Left ventricle myocardium superior (tissue), 1 donor: Measurements from ENCODE around the gene NEK3. TPM values are rescaled to one million over a fixed set of nuclear protein-coding genes. Genes with fewer than 3 reads are reported as not detected.
"Not testable (repeated sequence)": the region's sequence is repeated elsewhere in the genome, so short reads cannot be mapped to it uniquely, and the experiment has no call there.

Source experiments
- ATAC-seq: fragments of 200-7000 bp; cut with Tn5 transposase; one replicate; pipeline ENCODE4 v1.9.1; 2020; ENCODE audit warnings: mild to moderate bottlenecking, moderate library complexity
- DNase-seq: peaks from one replicate; pipeline ENCODE4 v3.0.0-alpha.2; 2020
- intact Hi-C: fragments of 100-400 bp; cut with micrococcal nuclease; formaldehyde crosslinking; loops from one replicate; pipeline ENCODE4 v1.11.0; 2022
- long read RNA-seq: library from polyadenylated mRNA; unstranded; transcript quantifications from one replicate; pipeline ENCODE4 v2.0.0, GENCODE V29; 2021
- total RNA-seq: library from RNA; stranded (reverse); fragmentation: NEBNext Ultra II Directional; extraction: Animal tissue kit (Norgen Biotek cat#: 25700); gene quantifications from one replicate; pipeline ENCODE4 v1.2.1, GENCODE V29; 2021
- donor health status: DM: no; HTN: yes; CAD: no; lungs with severe emphysema.

The NEK3 gene, protein sequence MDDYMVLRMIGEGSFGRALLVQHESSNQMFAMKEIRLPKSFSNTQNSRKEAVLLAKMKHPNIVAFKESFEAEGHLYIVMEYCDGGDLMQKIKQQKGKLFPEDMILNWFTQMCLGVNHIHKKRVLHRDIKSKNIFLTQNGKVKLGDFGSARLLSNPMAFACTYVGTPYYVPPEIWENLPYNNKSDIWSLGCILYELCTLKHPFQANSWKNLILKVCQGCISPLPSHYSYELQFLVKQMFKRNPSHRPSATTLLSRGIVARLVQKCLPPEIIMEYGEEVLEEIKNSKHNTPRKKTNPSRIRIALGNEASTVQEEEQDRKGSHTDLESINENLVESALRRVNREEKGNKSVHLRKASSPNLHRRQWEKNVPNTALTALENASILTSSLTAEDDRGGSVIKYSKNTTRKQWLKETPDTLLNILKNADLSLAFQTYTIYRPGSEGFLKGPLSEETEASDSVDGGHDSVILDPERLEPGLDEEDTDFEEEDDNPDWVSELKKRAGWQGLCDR
- total RNA-seq = 5.1 TPM
- long read RNA-seq, partial matches to known transcripts = 1 of 6 reads
- long read RNA-seq, other reads (novel, unspliced or antisense) = 4 of 6 reads

DNA sequence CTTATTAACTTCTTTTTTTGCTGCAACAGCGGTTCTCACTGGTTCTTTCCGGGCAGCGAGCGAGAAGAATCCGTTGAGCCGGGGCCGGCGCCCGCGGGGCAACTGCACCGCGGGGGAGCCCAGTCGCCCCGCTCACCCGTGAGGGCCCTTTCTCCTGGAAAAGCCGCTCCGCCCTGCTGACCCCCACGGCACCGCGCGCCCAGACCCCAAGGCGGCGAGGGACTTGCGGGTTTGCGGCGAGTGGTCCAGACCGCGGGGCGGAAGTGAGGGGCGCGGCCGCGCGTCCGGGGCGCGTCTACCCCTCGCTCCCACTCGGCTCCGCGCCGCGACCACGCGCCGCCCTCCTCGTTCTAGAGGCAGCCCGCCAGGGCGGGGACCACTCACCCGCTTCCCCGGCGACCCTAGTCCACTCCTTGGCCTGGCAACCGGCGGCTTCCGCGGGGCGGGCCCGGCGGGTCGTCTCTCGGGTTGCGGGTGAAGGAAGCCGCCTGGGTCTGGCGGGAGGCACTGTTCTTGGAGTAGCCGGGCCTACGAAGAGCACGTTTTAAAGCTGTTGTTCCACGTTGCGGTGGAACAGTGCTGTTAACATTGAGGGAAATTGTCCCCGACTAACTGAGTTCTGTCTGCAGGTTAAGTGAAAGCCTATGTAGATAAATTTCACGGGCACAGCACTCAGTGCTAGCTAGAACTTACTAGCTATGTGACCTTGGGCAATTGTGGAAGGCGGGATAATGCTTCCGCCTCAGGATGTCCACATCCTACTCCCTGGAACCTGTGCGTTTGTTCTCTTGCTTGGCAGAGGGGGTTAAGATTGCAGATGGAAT is at the start of gene NEK3:
Gene NEK3, minus strand, starts transcription at position 439 of the 824 bp plus-strand sequence. CDS start 3,406 bp downstream, outside the sequence.
- peak; percentile 81 for DNase-seq
- intact Hi-C loops = no loop called here

DNA sequence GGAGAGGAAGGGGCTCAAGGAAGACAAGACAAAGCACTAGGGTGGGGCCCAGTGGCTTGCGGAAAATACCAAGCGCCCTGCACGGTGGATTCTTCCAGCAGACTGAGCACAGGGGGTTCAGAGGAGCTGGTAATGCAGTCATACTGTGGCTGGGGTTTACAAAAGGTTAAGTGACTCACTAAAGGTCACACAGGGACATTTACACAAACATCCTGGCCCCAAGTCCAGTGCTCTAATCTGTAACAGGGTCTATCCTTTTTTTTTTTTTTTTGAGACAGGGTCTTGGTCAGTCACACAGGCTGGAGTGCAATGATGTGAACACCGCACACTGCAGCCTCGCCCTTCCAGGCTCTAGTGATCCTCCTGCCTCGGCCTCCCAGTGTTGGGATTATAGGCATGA is 49.0 kb upstream of the NEK3 start:
- intact Hi-C loops, DNase-seq, ATAC-seq: not testable (repeated sequence)

More for the DNA sequence above, at the start of gene NEK3:
- ATAC-seq = peak; percentile 96

DNA sequence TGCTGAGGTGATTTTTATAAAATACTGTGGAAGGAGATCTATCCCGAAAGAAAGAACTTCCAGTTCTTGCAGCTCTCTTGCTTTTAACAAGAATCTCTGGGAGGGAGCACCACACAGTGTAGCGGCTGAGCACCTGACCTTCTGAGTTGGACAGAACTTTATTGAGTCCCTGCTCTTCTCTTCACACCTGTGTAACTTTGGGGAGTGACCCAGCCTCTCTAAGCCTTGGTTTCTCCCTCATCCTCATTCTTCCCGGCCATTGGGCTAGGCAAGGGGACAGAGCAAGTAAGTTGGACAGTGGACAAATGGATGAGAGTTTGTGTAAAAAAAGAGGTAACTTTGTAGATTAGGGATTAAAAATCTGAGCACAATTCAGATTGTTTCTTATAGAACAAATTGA is 48.5 kb upstream of the NEK3 start:
- ATAC-seq, intact Hi-C loops, DNase-seq: not testable (repeated sequence)

DNA sequence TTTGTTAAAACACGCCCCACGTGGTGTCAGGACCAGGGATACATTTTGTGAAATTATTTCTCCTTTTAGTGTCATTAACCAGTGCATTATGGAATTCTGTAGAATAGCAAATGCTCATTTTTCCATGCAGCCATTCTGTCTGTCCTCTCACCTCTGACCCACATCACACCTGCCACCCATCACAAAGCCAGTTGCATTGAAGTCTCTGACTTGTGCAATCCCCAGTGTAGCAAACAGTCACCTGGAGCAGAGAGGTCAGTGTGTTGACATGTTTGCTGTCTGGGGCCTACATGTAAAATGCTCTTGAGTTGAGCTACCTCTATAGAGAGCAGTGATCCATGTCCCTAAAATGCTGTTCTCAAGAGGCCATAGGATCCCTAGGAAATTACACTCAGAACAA is 47.9 kb upstream of the NEK3 start:
- ATAC-seq, intact Hi-C loops, DNase-seq: not testable (repeated sequence)

DNA sequence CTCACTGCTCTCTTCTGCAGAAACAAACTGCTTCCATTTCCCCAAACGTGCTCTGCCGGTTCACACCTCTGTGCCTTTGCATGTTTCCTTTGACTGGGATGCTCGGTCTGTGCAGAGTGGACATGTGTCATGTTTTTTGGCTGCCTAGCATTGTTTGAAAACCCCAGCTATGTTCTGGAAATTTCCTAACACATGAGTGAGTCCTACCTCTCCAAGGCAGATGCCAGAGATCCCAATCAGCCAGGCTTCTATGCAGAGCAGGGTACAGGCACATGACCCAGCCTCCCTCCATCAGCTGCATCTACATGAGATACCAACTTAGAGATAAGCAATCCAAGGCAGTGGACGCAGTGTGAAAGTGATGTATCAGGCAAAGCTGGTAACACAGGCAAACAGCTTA is 45.1 kb upstream of the NEK3 start:
- DNase-seq, intact Hi-C loops, ATAC-seq: not testable (repeated sequence)

DNA sequence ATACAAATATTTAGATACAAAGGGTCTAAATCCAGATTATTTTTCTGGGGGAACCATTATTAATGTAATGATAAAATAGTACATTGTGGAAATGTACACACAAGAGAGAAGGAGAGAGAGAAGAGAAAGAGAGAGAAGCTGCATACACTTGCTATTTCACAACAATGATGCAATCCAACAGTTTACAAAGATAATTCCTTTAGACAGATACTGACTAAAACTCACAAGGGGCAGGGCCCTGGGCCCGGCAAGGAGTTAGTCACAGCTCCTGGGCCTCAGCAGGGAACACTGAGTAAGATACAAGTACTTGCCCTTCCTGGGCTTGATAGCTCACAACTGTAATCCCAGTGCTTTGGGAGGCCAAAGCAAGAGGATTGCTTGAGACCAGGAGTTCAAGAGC is 44.5 kb upstream of the NEK3 start:
- ATAC-seq = peak; percentile 15
- intact Hi-C loops = not testable (repeated sequence)
- DNase-seq = peak; percentile 49

DNA sequence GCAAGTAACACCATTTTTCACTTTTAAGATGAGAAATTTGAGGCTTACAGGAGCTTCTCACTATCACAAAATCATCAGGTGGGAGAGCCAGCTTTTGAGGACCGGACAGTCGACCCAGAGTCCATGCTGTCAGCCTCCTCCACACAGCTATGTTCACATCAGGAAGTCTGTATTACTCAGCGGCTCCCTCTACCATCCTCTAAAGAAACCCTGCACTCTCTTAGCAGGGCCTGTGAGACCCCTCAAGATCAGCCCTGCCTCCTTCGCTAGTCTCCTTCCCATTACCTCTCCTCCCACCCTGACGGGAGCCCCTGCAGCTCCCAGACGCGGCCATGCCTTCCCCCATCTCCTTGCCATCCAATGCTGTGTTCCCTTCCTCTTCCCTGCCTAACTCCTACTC is 43.1 kb upstream of the NEK3 start:
- ATAC-seq, DNase-seq, intact Hi-C loops: not testable (repeated sequence)

DNA sequence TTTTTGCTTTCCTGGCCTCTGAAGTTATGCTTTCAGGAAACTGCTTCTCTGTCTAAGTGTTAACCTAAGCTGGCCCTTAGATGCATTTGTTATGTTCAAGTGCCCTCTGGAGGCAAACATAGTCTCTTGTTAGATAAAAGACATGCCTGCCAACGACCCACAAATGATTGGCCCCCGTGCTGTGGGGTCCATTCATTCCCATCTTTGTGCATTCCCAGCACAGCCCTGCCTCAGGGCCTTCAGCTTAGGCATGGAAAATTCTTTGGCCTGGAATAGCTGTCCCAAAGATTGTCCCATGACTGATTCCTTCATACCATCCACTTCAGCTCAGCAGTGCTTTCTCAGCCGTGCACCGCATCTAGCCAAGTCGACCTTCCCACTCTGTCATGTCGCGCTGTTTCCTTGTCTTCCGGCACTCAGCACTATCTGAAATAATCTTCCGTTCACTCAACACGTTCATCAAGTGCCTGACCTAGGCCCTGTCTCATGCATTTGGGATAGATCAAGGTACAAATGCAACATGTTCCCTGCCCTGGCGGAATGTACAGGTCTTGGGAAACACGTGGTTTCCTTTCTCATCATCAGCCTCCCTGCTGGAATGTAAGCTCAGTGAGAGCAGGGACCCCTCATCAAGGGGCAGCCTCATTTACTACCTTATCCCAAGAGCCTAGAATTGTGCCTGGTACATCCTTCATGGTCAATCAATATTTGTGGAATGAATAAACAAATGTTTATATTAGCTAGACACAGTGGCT is 42.2 kb upstream of the NEK3 start:
- intact Hi-C loops = not testable (repeated sequence)
- ATAC-seq (peak; percentile 92), DNase-seq (peak; percentile 57)

DNA sequence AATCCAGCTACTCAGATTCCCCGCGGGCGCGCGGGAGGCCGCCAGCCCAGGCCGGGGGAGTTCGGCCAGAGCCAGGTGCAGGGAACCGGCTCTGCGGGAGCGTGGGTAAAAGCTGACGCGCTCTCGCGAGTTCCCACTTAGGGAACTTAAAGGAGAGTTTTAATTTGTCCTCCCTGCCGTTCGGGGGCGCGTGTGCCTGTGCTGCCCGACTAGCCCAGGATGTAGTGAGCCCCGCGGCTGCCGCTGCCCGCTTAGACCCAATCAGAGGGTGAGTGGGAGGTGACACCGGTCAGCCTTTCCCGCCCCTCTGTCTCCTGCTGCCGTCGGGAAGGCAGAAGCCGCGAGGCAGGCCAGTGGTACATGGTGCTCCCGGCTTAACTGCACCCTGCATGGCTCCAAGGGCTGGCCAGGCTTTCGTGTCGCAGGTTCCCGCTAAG is 36.0 kb upstream of the NEK3 start:
- intact Hi-C loops = no loop called here
- DNase-seq (peak; percentile 89), ATAC-seq (peak; percentile 87)

DNA sequence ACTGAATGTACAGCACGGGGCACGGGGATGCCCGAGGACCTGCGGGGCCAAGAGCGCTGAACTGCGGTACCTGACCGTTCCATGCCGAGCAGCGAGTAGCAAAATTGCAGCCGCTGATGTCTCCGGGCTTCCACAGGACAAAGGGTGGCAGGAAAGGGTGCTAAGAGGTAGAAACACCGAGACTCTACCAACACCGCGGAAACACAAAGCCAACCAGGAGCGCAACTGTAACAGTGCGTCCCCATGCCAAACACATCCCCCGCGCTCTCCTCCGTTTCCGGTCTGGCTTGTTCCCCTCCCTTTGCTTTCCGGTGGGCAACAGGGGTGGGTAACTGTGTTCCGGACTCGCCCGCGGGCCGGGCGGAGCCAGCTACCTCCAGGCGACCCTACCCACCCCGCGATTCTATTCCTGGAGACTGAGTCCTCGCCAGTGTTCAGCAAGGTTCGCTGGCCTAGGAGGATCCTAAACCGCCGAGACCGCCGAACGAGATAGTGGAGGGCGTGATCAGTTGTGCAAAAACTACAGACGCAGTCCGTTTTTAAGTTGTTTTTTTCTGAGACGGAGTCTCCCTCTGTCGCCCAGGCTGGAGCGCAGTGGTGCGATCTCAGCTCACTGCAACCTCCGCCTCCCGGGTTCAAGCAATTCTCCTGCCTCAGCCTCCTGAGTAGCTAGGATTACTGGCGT is 34.9 kb upstream of the NEK3 start:
- DNase-seq = peak; percentile 86
- peak; percentile 95 for ATAC-seq
- intact Hi-C loops = no loop called here

DNA sequence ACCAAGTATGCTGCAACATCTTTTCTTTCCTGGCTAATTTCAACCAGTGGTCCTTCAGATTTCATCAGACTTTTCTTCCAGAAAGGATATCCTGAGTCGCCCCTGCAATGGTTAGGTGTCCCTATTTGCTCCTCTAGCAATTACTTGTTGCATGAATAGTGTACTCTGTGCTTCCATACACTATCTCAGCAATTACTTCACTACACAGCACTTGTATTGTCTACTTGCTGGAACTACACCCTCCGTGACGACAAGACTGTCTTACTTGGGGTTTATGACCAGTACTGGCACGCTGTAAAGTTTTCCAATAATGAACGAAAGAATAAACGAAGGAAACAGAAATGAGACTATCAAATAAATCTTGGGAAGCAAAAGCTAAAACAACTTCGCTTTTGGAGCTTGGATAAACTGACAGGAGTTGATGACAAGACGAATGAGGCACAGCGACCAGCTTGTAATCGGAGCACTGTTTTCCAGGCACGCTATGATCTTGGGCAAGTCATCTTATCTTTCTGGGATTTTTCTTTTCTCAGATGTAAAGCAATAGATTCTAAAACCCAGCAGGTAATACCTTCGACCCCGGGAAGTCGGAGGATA is 34.3 kb upstream of the NEK3 start:
- intact Hi-C loops, DNase-seq: not testable (repeated sequence)
- ATAC-seq = peak; percentile 16

DNA sequence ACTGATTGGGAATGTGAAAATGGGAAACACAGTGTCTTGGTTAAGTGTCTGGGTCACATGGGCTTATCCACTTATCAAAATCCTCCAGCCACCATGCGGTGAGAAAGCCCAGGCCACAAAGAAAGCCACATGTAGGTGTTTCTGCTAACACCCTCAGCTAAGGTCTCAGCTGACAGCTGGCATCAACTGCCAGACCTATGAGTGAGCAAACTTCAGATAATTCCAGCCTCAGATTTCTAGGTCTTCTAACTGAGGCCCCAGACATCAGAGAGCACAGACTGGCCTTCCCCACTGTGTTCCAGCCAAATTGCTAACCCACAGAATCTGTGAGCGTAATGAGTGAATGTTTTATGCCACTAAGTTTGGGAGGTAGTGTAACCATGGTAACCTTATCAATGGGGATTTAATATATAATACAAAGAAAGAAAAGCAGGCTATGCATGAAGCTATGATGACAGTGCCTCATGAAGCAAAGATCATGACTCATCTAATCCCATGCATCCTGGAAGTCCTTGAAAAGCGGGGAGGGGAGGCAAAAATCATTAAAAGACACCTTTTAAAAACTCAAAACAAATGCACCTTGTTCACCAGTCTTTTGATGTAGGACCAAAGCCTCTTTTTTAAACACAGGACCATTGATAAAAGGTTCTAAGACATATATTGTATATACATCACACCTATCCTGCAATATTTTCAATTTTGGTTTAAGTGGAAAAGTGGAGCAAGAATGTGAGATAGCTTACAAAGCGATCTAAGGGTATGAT is 28.2 kb upstream of the NEK3 start:
- peak; percentile 94 for ATAC-seq
- intact Hi-C loops = not testable (repeated sequence)
- DNase-seq = peak; percentile 38

DNA sequence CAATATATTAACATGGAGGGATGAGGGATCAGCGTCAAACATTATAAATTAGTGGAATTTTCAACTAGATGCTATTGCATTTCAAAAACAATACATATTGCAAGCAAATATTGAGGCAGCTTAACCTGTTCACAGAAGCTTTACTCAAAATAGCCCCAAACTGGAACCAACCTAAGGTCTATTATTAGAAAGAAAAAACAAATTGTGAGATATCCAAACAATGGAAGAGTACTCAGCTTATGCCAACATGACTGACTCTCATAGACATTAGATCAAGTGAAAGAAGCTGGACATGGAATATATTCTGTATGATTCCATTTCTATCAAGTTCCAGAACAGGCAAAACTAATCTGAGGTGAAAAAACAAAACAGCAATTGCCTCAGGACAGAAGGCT is 27.6 kb upstream of the NEK3 start:
- peak; percentile 73 for ATAC-seq
- intact Hi-C loops = no loop called here

DNA sequence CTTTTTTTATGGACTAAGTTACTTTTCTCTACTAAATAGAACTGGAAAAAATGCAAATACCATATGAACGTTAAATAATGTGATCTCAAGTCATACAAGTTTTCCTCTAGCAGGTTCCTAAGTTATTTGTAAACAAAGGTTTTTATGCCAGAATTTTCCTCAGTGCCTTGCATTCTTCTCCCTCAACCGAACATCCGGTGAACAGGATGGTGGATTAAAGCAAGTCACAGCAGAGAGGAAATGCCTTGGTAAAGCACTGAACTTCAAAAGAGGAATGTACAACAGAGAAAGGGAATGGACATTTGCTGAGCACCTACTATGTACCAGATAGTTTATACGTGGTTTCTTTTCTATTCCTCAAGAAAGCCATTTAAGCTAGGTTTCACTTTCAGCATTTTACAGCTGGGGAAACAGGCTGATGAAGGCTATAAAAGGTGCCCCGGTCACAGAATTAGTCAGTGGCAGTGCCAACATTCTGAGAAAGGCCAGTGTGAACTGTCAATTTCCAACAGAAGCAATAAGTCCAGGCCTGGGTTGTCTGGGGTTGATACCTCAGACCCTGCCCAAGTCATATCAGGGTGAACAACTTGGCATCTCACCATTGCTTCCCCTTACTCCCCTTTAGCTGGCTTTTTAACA is 22.0 kb upstream of the NEK3 start:
- intact Hi-C loops, ATAC-seq, DNase-seq: not testable (repeated sequence)

More for the DNA sequence above, 27.6 kb upstream of the NEK3 start:
- DNase-seq = no peak

DNA sequence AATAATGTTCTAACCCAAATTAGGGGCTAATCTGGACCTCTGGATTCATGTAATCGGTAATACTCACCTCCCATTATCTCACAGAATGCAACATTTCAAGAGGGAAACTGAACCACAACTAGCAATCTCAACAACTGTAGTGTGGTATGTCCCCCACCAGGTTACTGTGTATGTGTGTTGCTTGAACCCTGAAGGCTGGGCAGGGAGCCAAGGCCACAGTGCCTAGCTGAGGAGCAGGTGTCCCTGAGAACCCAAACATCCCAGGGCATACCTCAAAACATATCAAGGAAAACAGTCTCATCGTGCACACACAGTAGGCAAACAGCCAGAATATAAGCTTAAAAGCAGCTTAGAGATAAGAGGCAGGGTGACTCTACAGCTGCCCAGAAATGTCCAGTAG is 20.5 kb upstream of the NEK3 start:
- ATAC-seq = no peak
- intact Hi-C loops = no loop called here
- DNase-seq = no peak

DNA sequence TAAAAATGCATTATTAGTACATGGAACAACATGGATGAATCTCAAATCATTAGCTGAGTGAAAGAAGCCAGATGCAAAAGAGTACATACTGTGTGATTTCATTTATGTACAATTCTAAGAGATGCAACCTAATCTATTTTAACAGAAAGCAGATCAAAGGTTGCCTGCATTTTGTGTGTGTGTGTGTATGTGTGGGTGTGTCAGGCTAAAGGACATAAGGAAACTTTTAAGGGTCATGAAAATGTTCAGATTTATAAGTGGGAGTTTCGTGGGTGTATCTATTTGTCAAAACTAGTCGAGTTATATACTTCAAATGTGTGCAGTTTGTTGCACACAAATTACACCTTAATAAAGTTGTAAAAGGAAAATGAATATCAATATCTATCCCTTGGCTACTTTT is 17.9 kb upstream of the NEK3 start:
- no peak for ATAC-seq
- no peak for DNase-seq
- intact Hi-C loops = no loop called here

DNA sequence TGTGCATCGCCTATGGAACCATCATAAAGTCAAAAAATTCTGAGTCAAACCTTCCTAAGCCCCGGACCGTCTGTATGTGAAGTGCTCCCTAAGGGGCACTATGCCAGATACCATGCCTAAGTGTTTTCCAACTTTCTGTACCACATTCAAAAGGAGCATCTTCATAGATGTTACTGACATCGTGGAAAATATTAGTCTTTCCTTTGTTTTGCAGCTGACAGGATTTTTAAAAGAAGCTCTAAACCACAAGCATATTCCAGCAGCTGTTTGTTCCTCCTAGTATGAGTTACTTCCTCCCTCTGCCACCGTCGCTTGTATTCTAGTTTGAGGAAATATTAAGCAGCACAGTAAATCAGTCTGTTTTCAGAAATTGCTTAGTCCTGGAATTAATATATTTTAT is 14.6 kb upstream of the NEK3 start:
- DNase-seq, intact Hi-C loops: not testable (repeated sequence)
- peak; percentile 32 for ATAC-seq
